Measurements from ENCODE around the gene EPM2A.
"Not testable (repeated sequence)": the region's sequence is repeated elsewhere in the genome, so short reads cannot be mapped to it uniquely, and the experiment has no call there.

Gene EPM2A

GRCh38 chr6:145735356-145736165 is at the start of gene EPM2A:
Gene EPM2A (minus strand): TSS chr6:145735520. CDS start chr6:145735498, 22 bp downstream.
- DNase-seq, result peak; percentile 64

- DNase-seq, result no peak
Measured at GRCh38 chr6:145784683-145785082, 49.4 kb upstream of the EPM2A start.

GRCh38 chr6:145783796-145784195 is 48.5 kb upstream of the EPM2A start:
- DNase-seq, result no peak

- DNase-seq, result no peak
Measured at GRCh38 chr6:145772846-145773245, 37.5 kb upstream of the EPM2A start.

GRCh38 chr6:145765449-145765848 is 30.1 kb upstream of the EPM2A start:
- no peak for DNase-seq

- no peak for DNase-seq
Measured at GRCh38 chr6:145763742-145764141, 28.4 kb upstream of the EPM2A start.

GRCh38 chr6:145761584-145761983 is 26.3 kb upstream of the EPM2A start:
- no peak for DNase-seq

GRCh38 chr6:145758113-145758512 is 22.8 kb upstream of the EPM2A start:
- no peak for DNase-seq

- DNase-seq, result peak; percentile 23
Measured at GRCh38 chr6:145756170-145756662, 20.9 kb upstream of the EPM2A start.

- DNase-seq, result no peak
Measured at GRCh38 chr6:145755682-145756081, 20.4 kb upstream of the EPM2A start.

GRCh38 chr6:145752638-145753037 is 17.3 kb upstream of the EPM2A start:
- no peak for DNase-seq

GRCh38 chr6:145749632-145750031 is 14.3 kb upstream of the EPM2A start:
- DNase-seq, result peak; percentile 12

GRCh38 chr6:145745861-145746260 is 10.5 kb upstream of the EPM2A start:
- DNase-seq, result no peak

- DNase-seq, result no peak
Measured at GRCh38 chr6:145744619-145745018, 9.3 kb upstream of the EPM2A start.

- DNase-seq, result no peak
Measured at GRCh38 chr6:145743332-145743731, 8.0 kb upstream of the EPM2A start.

GRCh38 chr6:145742472-145742871 is 7.2 kb upstream of the EPM2A start:
- DNase-seq, result not testable (repeated sequence)

GRCh38 chr6:145739685-145740084 is 4.4 kb upstream of the EPM2A start:
- not testable (repeated sequence) for DNase-seq

- no peak for DNase-seq
Measured at GRCh38 chr6:145738265-145738664, 2.9 kb upstream of the EPM2A start.

- peak; percentile 5 for DNase-seq
Measured at GRCh38 chr6:145736661-145737144, 1.4 kb upstream of the EPM2A start.

- DNase-seq, result peak; percentile 80
Measured at GRCh38 chr6:145734486-145735355, 599 bp downstream of the EPM2A start.

- DNase-seq, result peak; percentile 25
Measured at GRCh38 chr6:145733810-145734209, 1.5 kb downstream of the EPM2A start.

GRCh38 chr6:145733207-145733606 is 2.1 kb downstream of the EPM2A start:
- no peak for DNase-seq

- DNase-seq, result no peak
Measured at GRCh38 chr6:145731447-145731846, 3.9 kb downstream of the EPM2A start.

GRCh38 chr6:145729887-145730286 is 5.4 kb downstream of the EPM2A start:
- DNase-seq, result peak; percentile 71
